ENCODE data around the gene CLTC. TPM values are rescaled to one million over a fixed set of nuclear protein-coding genes. Genes with fewer than 3 reads are reported as not detected.
"Not testable (repeated sequence)": the region's sequence is repeated elsewhere in the genome, so short reads cannot be mapped to it uniquely, and the experiment has no call there.

The CLTC gene
- total and polyA plus RNA-seq, 2 of the 8 experiments (the other 6 are each of a cell fraction or from before 2014, with no cell fraction given), result 175 to 283 TPM

GRCh38 chr17:59656624-59657023 is 36.9 kb downstream of the CLTC start:
- H3K79me1 ChIP-seq (ENCODE audit: low read depth, low read length); H3K4me3 ChIP-seq (ENCODE audit: extremely low read depth in 1 of 4, insufficient read depth in 2 of 4, low read depth in 3 of 4, low read length in 4 of 4); H2BK12ac ChIP-seq (ENCODE audit: low read depth, low read length); H3K9ac ChIP-seq (replicated peaks in 1 of 4; ENCODE audit: extremely low read depth in 1 of 4, low read depth in 3 of 4, low read length in 3 of 4); H3K4ac ChIP-seq (replicated peaks; ENCODE audit: insufficient read length, low read depth, low read length); H3K79me2 ChIP-seq (ENCODE audit: control insufficient read depth in 1 of 2, insufficient read depth in 2 of 2, low read length in 2 of 2); H2BK120ac ChIP-seq (replicated peaks; ENCODE audit: low read depth, low read length); H4K8ac ChIP-seq (ENCODE audit: extremely low read depth, insufficient read depth, low read length); H3K9me3 ChIP-seq (ENCODE audit: insufficient read depth in 2 of 2, low read depth in 1 of 2, low read length in 1 of 2); H3K18ac ChIP-seq (ENCODE audit: extremely low read depth, low read length); DNase-seq (ENCODE audit: low read depth in 1 of 2, low spot score in 2 of 2); H2BK15ac ChIP-seq (ENCODE audit: low read length); FAIRE-seq; H4K5ac ChIP-seq (ENCODE audit: insufficient read length, low read depth, low read length); H3K14ac ChIP-seq (ENCODE audit: insufficient read length); H2AFZ ChIP-seq (ENCODE audit: low read length); H3K27me3 ChIP-seq (replicated peaks in 1 of 4; ENCODE audit: control insufficient read depth in 3 of 4, extremely low read depth in 1 of 4, insufficient read depth in 3 of 4, low read length in 3 of 4); H3K27ac ChIP-seq (ENCODE audit: low read depth, low read length); H2BK5ac ChIP-seq (ENCODE audit: low read depth, low read length); H3K23me2 ChIP-seq (ENCODE audit: low read depth, low read length); H2AK5ac ChIP-seq (ENCODE audit: low read depth, low read length); H3K56ac ChIP-seq (replicated peaks; ENCODE audit: insufficient read length, low read depth, low read length); H2BK20ac ChIP-seq (ENCODE audit: low read length); H4K91ac ChIP-seq (replicated peaks; ENCODE audit: insufficient read length, low read length); H3K4me2 ChIP-seq (ENCODE audit: insufficient read depth in 1 of 2, low read depth in 2 of 2, low read length in 2 of 2); H4K20me1 ChIP-seq (replicated peaks in 1 of 2; ENCODE audit: control insufficient read depth in 1 of 2, insufficient read depth in 2 of 2, low read length in 2 of 2); H3K23ac ChIP-seq (ENCODE audit: insufficient read length); CTCF ChIA-PET (ENCODE audit: partially characterized antibody); H3K4me1 ChIP-seq (replicated peaks in 1 of 4; ENCODE audit: control insufficient read depth in 3 of 4, insufficient read depth in 4 of 4, low read length in 3 of 4); POLR2A ChIA-PET (ENCODE audit: partially characterized antibody): not testable (repeated sequence)
- 93% methylated on average over 7 of the region's 7 CpGs; no CpG with 5 or more reads in 1 of the 2 experiments for WGBS, 2 experiments (ENCODE audit: extremely low coverage in 1 of 2, insufficient coverage in 1 of 2, insufficient read length in 1 of 2, insufficient replicate concordance in 2 of 2, low coverage in 1 of 2, low lambda C conversion rate in 2 of 2, missing lambda C conversion rate in 1 of 2)
- peaks cover 15 to 70% (median 53%) of the 10 kb centered on the region in 4 experiments for H3K36me3 ChIP-seq (ENCODE audit: control insufficient read depth in 2 of 4, insufficient read depth in 4 of 4, low read length in 3 of 4)

Data from H1 (cell line).